ENCODE results near the gene CYSRT1. TPM values are rescaled to one million over a fixed set of nuclear protein-coding genes. Genes with fewer than 3 reads are reported as not detected.

CYSRT1 gene
- polyA plus RNA-seq, 1 experiment, result 0.74 TPM

DNA sequence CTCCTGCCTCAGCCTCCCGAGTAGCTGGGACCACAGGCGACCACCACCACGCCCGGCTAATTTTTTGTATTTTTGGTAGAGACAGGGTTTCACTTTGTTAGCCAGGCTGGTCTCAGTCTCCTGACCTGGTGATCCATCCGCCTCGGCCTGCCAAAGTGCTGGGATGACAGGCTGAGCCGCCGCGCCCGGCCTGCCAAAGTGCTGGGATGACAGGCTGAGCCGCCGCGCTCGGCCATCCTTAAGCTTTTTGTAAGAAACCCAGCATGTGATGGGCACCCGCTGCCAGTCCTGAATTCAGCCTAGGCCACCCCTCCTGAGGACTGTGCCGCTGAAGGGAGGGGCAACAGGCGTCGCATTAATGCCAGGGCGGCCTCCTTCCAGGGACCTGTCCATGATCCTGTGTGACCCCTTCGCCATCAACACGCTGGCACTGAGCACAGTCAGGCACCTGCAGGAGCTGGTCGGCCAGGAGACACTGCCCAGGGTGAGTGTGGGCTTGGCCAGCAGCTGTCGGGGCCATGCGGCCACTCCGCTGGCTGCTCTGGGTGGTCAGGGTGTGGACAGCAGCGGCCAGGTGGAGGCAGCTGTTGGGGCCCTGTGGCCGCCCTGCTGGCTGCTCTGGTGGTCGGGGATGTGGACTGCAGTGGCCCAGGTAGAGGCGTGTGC is 40.7 kb downstream of the CYSRT1 start:
- CTCF ChIA-PET, result interaction anchor here (0.6 to 3.1 kb wide), 2 partner anchors 29 to 140 kb away, joined by 3 to 9 read pairs; no protein-coding TSS in a partner anchor
- Histone ChIP-seq H3K36me3 (ENCODE audit: control insufficient read depth, insufficient read depth, low read length) (peaks cover 24% of the 10 kb centered on the region), H3K4me3 (ENCODE audit: low read depth, low read length) (no peak overlapping the region), H3K27me3 (ENCODE audit: control insufficient read depth, insufficient read depth, low read length) (no peaks in the 10 kb centered on the region)
- TF ChIP-seq CTCF (IDR thresholded peaks at IDR 0.05; ENCODE audit: insufficient read depth, low read depth, low read length), result no peak
- POLR2A ChIA-PET, result no interaction called here
- DNase-seq (ENCODE audit: low read depth), result no peak

GRCh38 chr9:137266162-137266527 is 41.2 kb downstream of the CYSRT1 start:
- H3K36me3 ChIP-seq (ENCODE audit: control insufficient read depth, insufficient read depth, low read length), result peaks cover 28% of the 10 kb centered on the region
- POLR2A ChIA-PET, result no interaction called here
- H3K27me3 ChIP-seq (ENCODE audit: control insufficient read depth, insufficient read depth, low read length), result no peaks in the 10 kb centered on the region
- TF ChIP-seq CTCF (IDR thresholded peaks at IDR 0.05; ENCODE audit: insufficient read depth, low read depth, low read length), result no peak
- CTCF ChIA-PET, result interaction anchor here (3.1 kb wide), 1 partner anchor 29 kb away, joined by 9 read pairs; no protein-coding TSS in a partner anchor
- DNase-seq (ENCODE audit: low read depth), result no peak
- no peak overlapping the region for H3K4me3 ChIP-seq (ENCODE audit: low read depth, low read length)

- H3K27me3 ChIP-seq (ENCODE audit: control insufficient read depth, insufficient read depth, low read length), result no peaks in the 10 kb centered on the region
- CTCF ChIA-PET, result interaction anchor here (1.0 to 3.1 kb wide), 2 partner anchors 30 to 42 kb away, joined by 3 to 9 read pairs; partner anchors contain the start of gene CYSRT1
- TF ChIP-seq CTCF (IDR thresholded peaks at IDR 0.05; ENCODE audit: insufficient read depth, low read depth, low read length), result no peak
- DNase-seq (ENCODE audit: low read depth), result no peak
- no peak overlapping the region for H3K4me3 ChIP-seq (ENCODE audit: low read depth, low read length)
- peaks cover 28% of the 10 kb centered on the region for H3K36me3 ChIP-seq (ENCODE audit: control insufficient read depth, insufficient read depth, low read length)
- POLR2A ChIA-PET, result no interaction called here
Measured at GRCh38 chr9:137266585-137267453, 41.8 kb downstream of the CYSRT1 start.

GRCh38 chr9:137267933-137268355 is 43.0 kb downstream of the CYSRT1 start:
- peaks cover 32% of the 10 kb centered on the region for H3K36me3 ChIP-seq (ENCODE audit: control insufficient read depth, insufficient read depth, low read length)
- POLR2A ChIA-PET, result no interaction called here
- DNase-seq (ENCODE audit: low read depth), result no peak
- H3K27me3 ChIP-seq (ENCODE audit: control insufficient read depth, insufficient read depth, low read length), result no peaks in the 10 kb centered on the region
- CTCF ChIA-PET, result interaction anchor here (1.0 kb wide), 2 partner anchors 9 to 43 kb away, joined by 3 to 5 read pairs; partner anchors contain the start of gene CYSRT1
- TF ChIP-seq CTCF (IDR thresholded peaks at IDR 0.05; ENCODE audit: insufficient read depth, low read depth, low read length), result no peak
- H3K4me3 ChIP-seq (ENCODE audit: low read depth, low read length), result no peak overlapping the region

- POLR2A ChIA-PET, result no interaction called here
- Histone ChIP-seq H3K4me3 (ENCODE audit: low read depth, low read length) (no peak overlapping the region), H3K36me3 (ENCODE audit: control insufficient read depth, insufficient read depth, low read length) (peaks cover 32% of the 10 kb centered on the region), H3K27me3 (ENCODE audit: control insufficient read depth, insufficient read depth, low read length) (no peaks in the 10 kb centered on the region)
- CTCF ChIA-PET, result interaction anchor here (1.0 to 1.3 kb wide), 2 partner anchors 8 to 32 kb away, joined by 4 to 5 read pairs; no protein-coding TSS in a partner anchor
- DNase-seq (ENCODE audit: low read depth), result no peak
- TF ChIP-seq CTCF (IDR thresholded peaks at IDR 0.05; ENCODE audit: insufficient read depth, low read depth, low read length), result no peak
Measured at GRCh38 chr9:137268538-137269201, 43.7 kb downstream of the CYSRT1 start.

All from BJ (cell line).